Stomach (tissue), 9 donors: ENCODE measurements around the gene TRIP13. TPM values are rescaled to one million over a fixed set of nuclear protein-coding genes. Genes with fewer than 3 reads are reported as not detected.

Source experiments
- DNase-seq, 2 donors: peaks; one replicate each; pipeline versions ENCODE4 v3.0.0 to v3.0.0-alpha.2; 2013 to 2019
- H3K27ac ChIP-seq, 5 donors: fragments of 200-600 bp in 4 of 5; sonication (generic) in 4 of 5; one replicate each; pipeline ENCODE4 v1.5.1; 2013 to 2019; ENCODE audit warnings: mild to moderate bottlenecking in 1 of 5, moderate library complexity in 1 of 5
- H3K27me3 ChIP-seq, 3 donors: fragments of 200-600 bp; sonication (generic); one replicate each; pipeline ENCODE4 v1.5.1; 2017 to 2019; ENCODE audit warnings: mixed run types in 1 of 3
- H3K36me3 ChIP-seq, 4 donors: fragments of 200-600 bp; sonication (generic); 1 replicate in 3 of 4; 2 replicates in 1 of 4; pipeline ENCODE4 v1.5.1; 2016 to 2019
- H3K4me1 ChIP-seq, 4 donors: fragments of 200-600 bp; sonication (generic); one replicate each; pipeline ENCODE4 v1.5.1; 2016 to 2019
- H3K4me3 ChIP-seq, 4 donors: fragments of 200-600 bp; sonication (generic) in 3 of 4; one replicate each; pipeline ENCODE4 v1.5.1; 2016 to 2019; ENCODE audit warnings: mild to moderate bottlenecking in 1 of 4
- H3K9me3 ChIP-seq, 4 donors: fragments of 200-600 bp; sonication (generic); one replicate each; pipeline ENCODE4 v1.5.1; 2016 to 2019
- CTCF ChIP-seq, 7 experiments: fragments of 450-650 bp in 4 of 7; fragments of 200-600 bp in 3 of 7; sonication (generic) in 3 of 7; IDR thresholded peaks; one replicate each; pipeline ENCODE4 v1.5.1; 2016 to 2019; ENCODE audit warnings: antibody characterized with exemption in 7 of 7, control low read depth in 2 of 7, mild to moderate bottlenecking in 1 of 7
- EP300 ChIP-seq: sonication (generic); formaldehyde crosslinking; IDR thresholded peaks from one replicate; pipeline ENCODE4 v1.6.1; 2017; ENCODE audit warnings: antibody characterized with exemption
- POLR2A ChIP-seq, 4 donors: fragments of 450-650 bp; IDR thresholded peaks; one replicate each; pipeline ENCODE4 v1.6.1; 2016; ENCODE audit warnings: antibody characterized with exemption in 4 of 4, control low read depth in 2 of 4, mild to moderate bottlenecking in 1 of 4, moderate library complexity in 1 of 4
- POLR2AphosphoS5 ChIP-seq, 3 donors: sonication (generic); formaldehyde crosslinking; IDR thresholded peaks; one replicate each; pipeline ENCODE4 v1.6.1; 2016; ENCODE audit warnings: antibody characterized with exemption in 3 of 3
- WGBS, 5 donors: extraction: QIAGEN DNeasy Blood & Tissue Kit in 3 of 5; methylation state at CpG; one replicate each; pipeline versions ENCODE4 v1.1.5 to v1.1.7; 2013 to 2018; 5-methylcytosine and 5-hydroxymethylcytosine counted together
- intact Hi-C: fragments of 100-400 bp; cut with DNase I; formaldehyde crosslinking; loops from one replicate; pipeline ENCODE4 v1.15.1; 2023; ENCODE audit warnings: low total_unique reads
- polyA plus RNA-seq, 3 donors: library from polyadenylated mRNA; stranded (reverse); fragments of 200-250 nt; gene quantifications; one replicate each; pipeline ENCODE4 v1.2.3, GENCODE V29; 2013
- total RNA-seq, 5 donors: library from RNA; depleted of rRNA; stranded (reverse); fragments of >200 nt; gene quantifications; one replicate each; pipeline versions ENCODE4 v1.1.0 to v1.2.3, GENCODE V29; 2014 to 2016
- donor health status: healthy with polysubstance abuse.
- donor health status: Bipolar disorder and iron deficiency.
- donor health status: healthy.

Gene TRIP13
- total and polyA plus RNA-seq, 8 donors: 0.58 to 10.4 (median 3.5) TPM; not detected in 1

DNA sequence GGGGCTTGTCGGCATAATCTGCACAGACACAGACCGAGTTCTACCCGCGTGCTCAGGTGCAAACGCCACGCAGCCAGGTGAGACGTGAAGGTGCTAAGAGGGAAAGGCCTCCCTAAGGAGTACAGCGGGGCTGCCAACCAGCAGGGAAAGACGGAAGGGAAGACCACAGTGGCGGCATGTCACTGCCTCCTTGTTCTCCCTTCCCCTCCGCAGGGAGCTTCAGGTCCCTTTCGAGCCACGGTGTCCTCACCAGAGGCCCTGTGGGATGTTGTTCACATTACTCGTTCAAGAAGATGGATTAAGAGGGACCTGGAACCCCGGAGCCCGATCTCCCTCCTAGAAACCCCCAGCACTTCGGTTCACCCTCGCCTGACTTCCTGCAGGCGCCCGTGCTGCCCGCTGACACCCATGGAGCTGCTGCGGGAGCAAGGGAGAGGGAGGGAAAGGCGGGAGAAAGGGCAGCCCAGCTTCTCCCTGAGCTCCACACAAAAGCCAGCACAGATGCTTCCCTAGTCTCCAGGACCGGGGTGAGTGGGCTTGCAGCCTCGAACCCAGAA lies 769 bp upstream of the TRIP13 start:
- 8 to 14% (median 12%) methylated on average over 22 to 25 of the region's 25 CpGs for WGBS, 5 donors
- Histone ChIP-seq H3K4me1 (peaks cover 20 to 29% (median 28%) of the 10 kb centered on the region in 4 donors), H3K36me3 (peaks cover 33 to 46% (median 44%) of the 10 kb centered on the region in 4 donors), H3K27ac (peak overlapping the region; percentile 87 to 96 (median 91)), H3K27me3 (no peaks in the 10 kb centered on the region), H3K4me3 (peak overlapping the region; percentile 78 to 96 (median 80)), H3K9me3 (no peaks in the 10 kb centered on the region)
- intact Hi-C loops: no loop called here
- TF ChIP-seq EP300 (no peak), POLR2A (IDR thresholded peaks at IDR 0.05) (no peak), CTCF (IDR thresholded peaks at IDR 0.05) (no peak), POLR2AphosphoS5 (IDR thresholded peaks at IDR 0.05) (no peak)
- DNase-seq: peak in 1 of 2 donors; percentile 53

- Histone ChIP-seq H3K4me3 (peak overlapping the region; percentile 78 to 96 (median 80)), H3K36me3 (peaks cover 22 to 34% (median 32%) of the 10 kb centered on the region in 4 donors), H3K4me1 (peaks cover 20 to 29% (median 28%) of the 10 kb centered on the region in 4 donors), H3K27me3 (no peaks in the 10 kb centered on the region), H3K9me3 (no peaks in the 10 kb centered on the region), H3K27ac (peak overlapping the region in 3 of 5 donors; percentile 91 to 93 (median 91))
- 1 to 2% (median 2%) methylated on average over 11 to 31 of the region's 31 CpGs for WGBS, 5 donors
- no peak for TF ChIP-seq POLR2A (IDR thresholded peaks at IDR 0.05)
- peak in 1 of 2 donors; percentile 20 for DNase-seq
- intact Hi-C loops: no loop called here
Observed at GRCh38 chr5:893137-893506, 438 bp downstream of the TRIP13 start.

DNA sequence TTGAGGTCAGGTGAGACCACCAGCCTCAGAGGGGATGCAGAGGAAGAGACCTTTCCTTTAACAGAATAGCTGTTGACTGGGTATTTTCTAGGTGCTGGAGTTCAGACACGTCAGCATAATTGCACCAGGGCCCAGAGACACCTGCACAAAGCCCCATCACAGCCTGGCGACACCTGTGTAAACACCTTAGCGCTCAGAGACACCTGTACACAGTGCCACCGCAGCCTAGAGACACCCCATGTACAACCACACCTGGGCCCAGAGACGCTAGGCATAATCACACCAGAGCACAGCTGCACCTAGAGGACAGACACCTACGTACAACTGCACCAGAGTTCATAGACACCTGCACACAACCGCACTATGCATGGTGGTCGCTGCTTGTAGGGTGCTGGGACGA lies 1.0 kb downstream of the TRIP13 start:
- H3K36me3 ChIP-seq: peaks cover 16 to 28% (median 27%) of the 10 kb centered on the region in 4 donors
- no peaks in the 10 kb centered on the region for H3K9me3 ChIP-seq
- WGBS, 5 donors: 69 to 76% (median 72%) methylated on average over 5 to 9 of the region's 9 CpGs
- H3K27me3 ChIP-seq: no peaks in the 10 kb centered on the region
- peak overlapping the region in 2 of 4 donors; percentile 82 to 96 for H3K4me3 ChIP-seq
- peaks cover 20 to 29% (median 28%) of the 10 kb centered on the region in 4 donors for H3K4me1 ChIP-seq
- no peak for DNase-seq
- intact Hi-C loops: no loop called here
- no peak overlapping the region for H3K27ac ChIP-seq
- TF ChIP-seq EP300 (no peak), POLR2A (IDR thresholded peaks at IDR 0.05) (no peak), CTCF (IDR thresholded peaks at IDR 0.05) (no peak), POLR2AphosphoS5 (IDR thresholded peaks at IDR 0.05) (no peak)

DNA sequence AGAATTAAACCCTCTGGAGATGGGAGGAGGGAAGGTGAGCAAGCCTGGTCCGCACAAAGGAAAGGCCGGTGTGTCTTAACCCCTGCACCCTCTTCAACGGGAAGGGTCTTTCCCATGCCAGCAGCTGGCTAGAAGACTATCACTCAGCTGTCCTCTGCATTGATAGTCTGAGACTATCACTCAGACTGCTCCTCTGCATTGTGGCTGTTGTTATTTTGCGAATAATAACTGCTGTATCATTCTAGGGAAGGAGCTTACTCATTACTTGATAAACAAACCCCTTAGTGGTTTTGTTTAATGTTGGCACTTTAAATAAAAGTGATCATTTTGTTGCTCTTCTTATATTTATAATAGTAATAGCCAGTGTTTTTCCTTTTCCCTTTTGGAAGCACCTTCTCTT lies 8.1 kb downstream of the TRIP13 start:
- peaks cover 0 to 1% (median 0%) of the 10 kb centered on the region in 4 donors for H3K36me3 ChIP-seq
- TF ChIP-seq CTCF (IDR thresholded peaks at IDR 0.05) (no peak), POLR2A (IDR thresholded peaks at IDR 0.05) (no peak), EP300 (no peak), POLR2AphosphoS5 (IDR thresholded peaks at IDR 0.05) (no peak)
- intact Hi-C loops: no loop called here
- DNase-seq: no peak
- no peak overlapping the region for H3K4me3 ChIP-seq
- WGBS, 5 donors: 86 to 93% (median 87%) methylated on average over 4 of the region's 4 CpGs
- no peak overlapping the region for H3K27ac ChIP-seq
- no peaks in the 10 kb centered on the region for H3K9me3 ChIP-seq
- H3K27me3 ChIP-seq: no peaks in the 10 kb centered on the region
- peaks cover 0 to 5% (median 2%) of the 10 kb centered on the region in 4 donors for H3K4me1 ChIP-seq
